ENCODE data around the gene SPSB1. TPM values are rescaled to one million over a fixed set of nuclear protein-coding genes. Genes with fewer than 3 reads are reported as not detected.

Gene SPSB1
- total RNA-seq, 4 donors from 2014 or later, result 69.3 to 168 (median 94.1) TPM

GRCh38 chr1:9307303-9307702 is 14.6 kb downstream of the SPSB1 start:
- Histone ChIP-seq H3K27me3 (no peaks in the 10 kb centered on the region), H3K4me3 (no peak overlapping the region), H3K9me3 (no peaks in the 10 kb centered on the region), H3K36me3 (no peaks in the 10 kb centered on the region), H3K4me1 (peaks cover 3 to 13% (median 8%) of the 10 kb centered on the region in 4 donors), H3K27ac (no peak overlapping the region)
- TF ChIP-seq POLR2A (IDR thresholded peaks at IDR 0.05), result no peak
- TF ChIP-seq CTCF (IDR thresholded peaks at IDR 0.05), result no peak
- no peak for DNase-seq

- Histone ChIP-seq H3K4me3 (no peak overlapping the region), H3K27me3 (no peaks in the 10 kb centered on the region), H3K36me3 (no peaks in the 10 kb centered on the region), H3K9me3 (no peaks in the 10 kb centered on the region), H3K27ac (no peak overlapping the region), H3K4me1 (peaks cover 0 to 4% (median 2%) of the 10 kb centered on the region in 4 donors)
- no peak for DNase-seq
- TF ChIP-seq POLR2A (IDR thresholded peaks at IDR 0.05) (no peak), CTCF (IDR thresholded peaks at IDR 0.05) (no peak)
These were observed 15.6 kb downstream of the SPSB1 start for GRCh38 chr1:9308236-9308785.

GRCh38 chr1:9309080-9309479 is 16.4 kb downstream of the SPSB1 start:
- Histone ChIP-seq H3K4me1 (peaks cover 0 to 4% (median 0%) of the 10 kb centered on the region in 4 donors), H3K9me3 (no peaks in the 10 kb centered on the region), H3K27ac (no peak overlapping the region), H3K36me3 (no peaks in the 10 kb centered on the region), H3K27me3 (no peaks in the 10 kb centered on the region), H3K4me3 (no peak overlapping the region)
- no peak for DNase-seq
- TF ChIP-seq POLR2A (IDR thresholded peaks at IDR 0.05) (no peak), CTCF (IDR thresholded peaks at IDR 0.05) (no peak)

GRCh38 chr1:9309991-9310390 is 17.3 kb downstream of the SPSB1 start:
- Histone ChIP-seq H3K36me3 (no peaks in the 10 kb centered on the region), H3K4me1 (peaks cover 0 to 4% (median 0%) of the 10 kb centered on the region in 4 donors), H3K27me3 (no peaks in the 10 kb centered on the region), H3K27ac (no peak overlapping the region), H3K9me3 (no peaks in the 10 kb centered on the region), H3K4me3 (no peak overlapping the region)
- no peak for DNase-seq
- TF ChIP-seq POLR2A (IDR thresholded peaks at IDR 0.05) (no peak), CTCF (IDR thresholded peaks at IDR 0.05) (no peak)

- H3K4me1 ChIP-seq, result peaks cover 0 to 11% (median 2%) of the 10 kb centered on the region in 4 donors
- H3K4me3 ChIP-seq, result no peak overlapping the region
- no peaks in the 10 kb centered on the region for H3K36me3 ChIP-seq
- no peak overlapping the region for H3K27ac ChIP-seq
- no peak for DNase-seq
- H3K9me3 ChIP-seq, result no peaks in the 10 kb centered on the region
- TF ChIP-seq CTCF (IDR thresholded peaks at IDR 0.05) (no peak), POLR2A (IDR thresholded peaks at IDR 0.05) (no peak)
- H3K27me3 ChIP-seq, result no peaks in the 10 kb centered on the region
These were observed 18.3 kb downstream of the SPSB1 start for GRCh38 chr1:9311029-9311428.

GRCh38 chr1:9311479-9311878 is 18.8 kb downstream of the SPSB1 start:
- no peak overlapping the region for H3K27ac ChIP-seq

More at GRCh38 chr1:9311479-9311878, 18.8 kb downstream of the SPSB1 start:
- Histone ChIP-seq H3K4me1 (peaks cover 0 to 15% (median 2%) of the 10 kb centered on the region in 4 donors), H3K4me3 (no peak overlapping the region), H3K36me3 (no peaks in the 10 kb centered on the region), H3K9me3 (no peaks in the 10 kb centered on the region), H3K27me3 (no peaks in the 10 kb centered on the region)
- DNase-seq, result no peak
- TF ChIP-seq POLR2A (IDR thresholded peaks at IDR 0.05) (no peak), CTCF (IDR thresholded peaks at IDR 0.05) (no peak)

Data from Peyer's patch (tissue), 4 donors.